K562 (cell line): ENCODE results near the gene LYG2. TPM values are rescaled to one million over a fixed set of nuclear protein-coding genes. Genes with fewer than 3 reads are reported as not detected.

ENCODE experiments used
- ATAC-seq: fragments of 200-7000 bp; cut with Tn5 transposase; 3 replicates; pipeline ENCODE4 v1.9.1; 2020; ENCODE audit warnings: moderate library complexity
- BruUV-seq: library from RNA; stranded (reverse); fragments of 400-500 nt; replicated peaks from 2 replicates; lab custom pipeline; 2021; lab: Mats Ljungman, UMichigan
- CTCF ChIA-PET: fragments of 300-600 bp; formaldehyde crosslinking; extraction: SDS; loops from one replicate; lab custom pipeline; 2021; ENCODE audit warnings: low intra/inter-chr PET ratio; lab: Yijun Ruan, JAX
- POLR2A ChIA-PET: fragments of 300-600, 350-650 bp; sonication (Branson Sonifier 250); formaldehyde crosslinking; extraction: SDS; loops from one replicate; lab custom pipeline; 2021; ENCODE audit warnings: antibody characterized with exemption, inconsistent platforms; lab: Yijun Ruan, JAX
- DNase-seq, 4 experiments: peaks; one replicate each; pipeline versions ENCODE4 v3.0.0 to v3.0.0-alpha.2; 2011 to 2018; ENCODE audit warnings: low spot score in 3 of 4, mixed read lengths in 3 of 4; ENCODE audit errors: extremely low read depth in 1 of 4
- FAIRE-seq: peaks from 2 replicates; lab custom pipeline; 2011; peaks lifted over from hg19 to GRCh38; lab: Jason Lieb, UNC
- H2AFZ ChIP-seq: 2 replicates; pipeline ENCODE4 v1.6.0; 2011; ENCODE audit warnings: low read depth, low read length, control low read depth, inconsistent platforms
- H3K27ac ChIP-seq: fragments of 200-600 bp; 3 replicates; pipeline ENCODE4 v1.8.0; 2011; ENCODE audit warnings: low read depth, mild to moderate bottlenecking, control low read depth, inconsistent platforms, low read length, moderate library complexity, mixed read lengths; ENCODE audit errors: extremely low read depth
- H3K27me3 ChIP-seq, 2 experiments: fragments of 300-600 bp in 1 of 2; 2 replicates in 1 of 2; 3 replicates in 1 of 2; pipeline versions ENCODE4 v1.6.0 to v1.8.0; 2011; ENCODE audit warnings: inconsistent platforms in 2 of 2, low read length in 2 of 2, mild to moderate bottlenecking in 1 of 2, mixed read lengths in 1 of 2, moderate library complexity in 1 of 2; ENCODE audit not compliant: control insufficient read depth in 2 of 2, insufficient read depth in 2 of 2
- H3K36me3 ChIP-seq: fragments of 300-600 bp; 3 replicates; pipeline ENCODE4 v1.8.0; 2011; ENCODE audit warnings: mild to moderate bottlenecking, low read length, inconsistent platforms; ENCODE audit not compliant: control insufficient read depth, insufficient read depth
- H3K4me1 ChIP-seq, 2 experiments: fragments of 200-600 bp in 1 of 2; replicated peaks in 1 of 2; 2 replicates in 1 of 2; 3 replicates in 1 of 2; pipeline versions ENCODE4 v1.5.1 to v1.8.0; 2011; ENCODE audit warnings: inconsistent platforms in 2 of 2, low read length in 2 of 2, mild to moderate bottlenecking in 1 of 2, mixed read lengths in 1 of 2, moderate library complexity in 1 of 2; ENCODE audit not compliant: control insufficient read depth in 2 of 2, insufficient read depth in 2 of 2
- H3K4me2 ChIP-seq: 2 replicates; pipeline ENCODE4 v1.6.1; 2011; ENCODE audit warnings: low read length, control low read depth, inconsistent platforms, mixed read lengths; ENCODE audit not compliant: insufficient read depth
- H3K4me3 ChIP-seq: fragments of 200-600 bp; sonication (generic), shearing (Covaris generic); 2 replicates; pipeline ENCODE4 v1.5.1; 2016; ENCODE audit warnings: control low read depth, inconsistent platforms
- H3K79me2 ChIP-seq: fragments of 200-600 bp; 3 replicates; pipeline ENCODE4 v1.8.0; 2011; ENCODE audit warnings: low read length, inconsistent platforms; ENCODE audit not compliant: control insufficient read depth, insufficient read depth
- H3K9ac ChIP-seq, 2 experiments: 2 replicates each; pipeline versions ENCODE4 v1.6.0 to v1.6.1; 2011; ENCODE audit warnings: low read depth in 2 of 2, low read length in 2 of 2, control low read depth in 1 of 2, inconsistent platforms in 1 of 2, mild to moderate bottlenecking in 1 of 2, mixed read lengths in 1 of 2; ENCODE audit not compliant: insufficient read depth in 1 of 2
- H3K9me1 ChIP-seq: one replicate; pipeline ENCODE4 v1.6.0; 2011; ENCODE audit warnings: inconsistent platforms, mild to moderate bottlenecking, low read length, moderate library complexity; ENCODE audit not compliant: control insufficient read depth, insufficient read depth
- H3K9me3 ChIP-seq: replicated peaks from 2 replicates; pipeline ENCODE4 v1.5.1; 2011; ENCODE audit warnings: low read depth, low read length, inconsistent platforms; ENCODE audit not compliant: control insufficient read depth, insufficient read depth
- H4K20me1 ChIP-seq: replicated peaks from 2 replicates; pipeline ENCODE4 v1.6.1; 2011; ENCODE audit warnings: low read length, inconsistent platforms, mixed read lengths; ENCODE audit not compliant: control insufficient read depth, insufficient read depth
- ETS2 ChIP-seq: IDR thresholded peaks from 2 replicates; pipeline ENCODE4 v1.6.1; 2016; ENCODE audit warnings: borderline replicate concordance, missing genetic modification characterization, mild to moderate bottlenecking, moderate library complexity, missing compliant biosample characterization; ENCODE audit not compliant: poor library complexity, severe bottlenecking
- GABPA ChIP-seq: fragments of 200-800 bp; sonication (Bioruptor generic); conservative IDR thresholded peaks from 2 replicates; pipeline ENCODE4 v1.6.1; 2016; ENCODE audit warnings: low read depth, missing genetic modification characterization, missing compliant biosample characterization
- GABPB2 ChIP-seq: fragments of 250-450 bp; sonication (Bioruptor Pico); conservative IDR thresholded peaks from 2 replicates; pipeline ENCODE4 v1.5.1; 2021; ENCODE audit warnings: mild to moderate bottlenecking
- KLF1 ChIP-seq: fragments of 450-650 bp; IDR thresholded peaks from 2 replicates; pipeline ENCODE4 v1.6.1; 2016; ENCODE audit warnings: missing genetic modification characterization, missing compliant biosample characterization
- PHF8 ChIP-seq: fragments of 200-600 bp; sonication (generic); IDR thresholded peaks from 2 replicates; pipeline ENCODE4 v1.6.1; 2012; ENCODE audit warnings: mixed run types, mild to moderate bottlenecking, inconsistent platforms, low read length, moderate library complexity, borderline replicate concordance
- POLR2A ChIP-seq: fragments of 450-650 bp; conservative IDR thresholded peaks from 2 replicates; pipeline ENCODE4 v1.6.1; 2016
- POLR2AphosphoS5 ChIP-seq: IDR thresholded peaks from 2 replicates; pipeline ENCODE4 v1.6.1; 2011; ENCODE audit warnings: mild to moderate bottlenecking, low read depth, low read length, moderate library complexity; ENCODE audit not compliant: control insufficient read depth, insufficient read depth
- ZNF143 ChIP-seq: sonication (generic); formaldehyde crosslinking; IDR thresholded peaks from 2 replicates; pipeline ENCODE4 v1.9.0; 2022; ENCODE audit warnings: mild to moderate bottlenecking, missing genetic modification reagents
- ZNF324 ChIP-seq: fragments of 250-450 bp; sonication (Bioruptor Pico); IDR thresholded peaks from 2 replicates; pipeline ENCODE4 v1.4.0; 2020; ENCODE audit warnings: mild to moderate bottlenecking
- WGBS: fragments of 100-300 bp; shearing (Covaris generic); methylation state at CpG from one replicate; pipeline ENCODE4 v1.1.6; 2016; ENCODE audit warnings: low coverage, mixed read lengths; ENCODE audit not compliant: insufficient coverage; ENCODE audit errors: missing lambda C conversion rate; 5-methylcytosine and 5-hydroxymethylcytosine counted together
- in situ Hi-C: fragments of 300-500 bp; cut with MboI; formaldehyde crosslinking; loops from 4 replicates; pipeline ENCODE4 v1.15.0; 2018; ENCODE audit warnings: inconsistent platforms, mixed read lengths
- intact Hi-C: fragments of 100-400 bp; cut with micrococcal nuclease; formaldehyde crosslinking; loops from 2 replicates; pipeline ENCODE4 v1.14.2; 2022
- polyA plus RNA-seq, 8 experiments: library from polyadenylated mRNA; depleted of rRNA in 4 of 8; stranded (reverse) in 5 of 8; unstranded in 3 of 8; fragments of >200 nt; fragmentation: Nextera tagmentation in 2 of 8; fragmentation: Illumina TruSeq in 1 of 8; extraction: Ambion mirVana in 2 of 8; extraction: Trizol in 1 of 8; gene quantifications; 2 replicates each; pipeline versions ENCODE4 v1.2.1 to v1.2.3, GENCODE V29; 2011 to 2014; ENCODE audit warnings: inconsistent platforms in 1 of 8, missing spikeins in 1 of 8
- total RNA-seq, 7 experiments: library from RNA; depleted of rRNA in 6 of 7; stranded (reverse); fragments of >200 nt in 6 of 7; fragmentation: Illumina TruSeq in 2 of 7; extraction: Trizol in 2 of 7; gene quantifications; 2 replicates each; pipeline versions ENCODE4 v1.2.1 to v1.2.3, GENCODE V29; 2011 to 2021; ENCODE audit warnings: low replicate concordance in 1 of 7
- TF ChIP-seq, protein P1 (sequence below), 3 experiments: IDR thresholded peaks in 2 of 3; conservative IDR thresholded peaks in 1 of 3; 2 replicates each; pipeline ENCODE4 v1.5.1; 2011 to 2012; ENCODE audit warnings: low read length in 3 of 3, mild to moderate bottlenecking in 3 of 3, control low read depth in 2 of 3, improper control_type of control experiment in 1 of 3, inconsistent platforms in 1 of 3, low read depth in 1 of 3, mixed read lengths in 1 of 3, moderate library complexity in 1 of 3; ENCODE audit not compliant: insufficient read depth in 2 of 3
- TF ChIP-seq, protein P2 (sequence below): sonication (generic); formaldehyde crosslinking; IDR thresholded peaks from 2 replicates; pipeline ENCODE4 v1.8.0; 2022; ENCODE audit warnings: missing genetic modification reagents, mild to moderate bottlenecking, borderline replicate concordance

Gene LYG2
- total and polyA plus RNA-seq, 9 of the 15 experiments (the other 6 are each of a cell fraction or from before 2014, with no cell fraction given) = 0.15 to 0.21 (median 0.17) TPM; not detected in 6

DNA sequence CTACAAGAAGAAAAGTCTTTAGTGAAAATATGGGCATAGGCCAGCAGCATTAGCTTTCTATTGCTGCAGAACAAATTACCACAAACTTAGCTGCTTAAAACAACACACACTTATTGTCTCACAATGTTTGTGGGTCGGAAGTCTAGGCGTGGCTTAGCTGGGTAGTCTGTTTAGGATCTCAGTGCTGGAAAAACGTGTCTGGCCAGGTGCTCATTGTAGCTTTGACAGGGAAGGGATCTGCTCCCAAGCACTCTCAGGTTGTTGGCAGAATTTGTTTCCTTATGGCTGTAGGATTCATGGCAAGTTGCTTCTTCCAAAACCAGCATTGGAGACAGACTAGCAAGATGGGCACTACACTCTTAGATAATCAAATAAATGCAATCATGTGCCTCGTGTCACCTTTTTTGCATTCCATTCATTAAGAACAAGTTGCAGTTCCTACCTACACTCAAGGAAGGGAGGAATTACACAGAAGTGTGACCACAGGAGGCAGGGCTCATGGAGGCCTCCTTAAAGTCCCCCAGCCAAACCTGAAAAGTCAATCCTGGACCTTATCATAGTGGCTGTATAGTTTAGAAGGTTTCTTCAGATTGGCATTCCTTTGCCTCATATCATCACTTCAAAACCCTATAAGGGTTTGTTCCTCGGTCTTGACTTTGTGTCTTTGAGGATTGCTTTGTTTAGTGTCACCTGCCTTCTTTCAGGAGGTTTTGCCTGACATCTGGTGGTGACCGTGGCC lies 57.2 kb downstream of the LYG2 start:
- ChIA-PET CTCF (no interaction called here), POLR2A (no interaction called here)
- intact Hi-C loops = no loop called here
- H4K20me1 ChIP-seq = no peaks in the 10 kb centered on the region
- H3K27me3 ChIP-seq = no peaks in the 10 kb centered on the region
- no peak overlapping the region for H3K4me3 ChIP-seq
- H3K4me1 ChIP-seq = no peaks in the 10 kb centered on the region
- DNase-seq = no peak
- no peak overlapping the region for H3K27ac ChIP-seq
- BruUV-seq = no TSS peak
- ATAC-seq = peak; percentile 48
- in situ Hi-C loops = no loop called here
- H3K36me3 ChIP-seq = peaks cover 54% of the 10 kb centered on the region; the same call in 2 of the 3 replicates
- H3K9ac ChIP-seq = no peak overlapping the region
- no peak for TF ChIP-seq GABPB2
- TF ChIP-seq POLR2A = 0 out of 2 replicates have a peak, but pooled peaks have one; percentile 30
- no peak for TF ChIP-seq POLR2AphosphoS5
- TF ChIP-seq GABPA (tag) = no peak
- TF ChIP-seq ZNF143 (CRISPR knock-in tag) = no peak
- TF ChIP-seq, protein P1, sequence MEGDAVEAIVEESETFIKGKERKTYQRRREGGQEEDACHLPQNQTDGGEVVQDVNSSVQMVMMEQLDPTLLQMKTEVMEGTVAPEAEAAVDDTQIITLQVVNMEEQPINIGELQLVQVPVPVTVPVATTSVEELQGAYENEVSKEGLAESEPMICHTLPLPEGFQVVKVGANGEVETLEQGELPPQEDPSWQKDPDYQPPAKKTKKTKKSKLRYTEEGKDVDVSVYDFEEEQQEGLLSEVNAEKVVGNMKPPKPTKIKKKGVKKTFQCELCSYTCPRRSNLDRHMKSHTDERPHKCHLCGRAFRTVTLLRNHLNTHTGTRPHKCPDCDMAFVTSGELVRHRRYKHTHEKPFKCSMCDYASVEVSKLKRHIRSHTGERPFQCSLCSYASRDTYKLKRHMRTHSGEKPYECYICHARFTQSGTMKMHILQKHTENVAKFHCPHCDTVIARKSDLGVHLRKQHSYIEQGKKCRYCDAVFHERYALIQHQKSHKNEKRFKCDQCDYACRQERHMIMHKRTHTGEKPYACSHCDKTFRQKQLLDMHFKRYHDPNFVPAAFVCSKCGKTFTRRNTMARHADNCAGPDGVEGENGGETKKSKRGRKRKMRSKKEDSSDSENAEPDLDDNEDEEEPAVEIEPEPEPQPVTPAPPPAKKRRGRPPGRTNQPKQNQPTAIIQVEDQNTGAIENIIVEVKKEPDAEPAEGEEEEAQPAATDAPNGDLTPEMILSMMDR (IDR thresholded peaks at IDR 0.05 in 2 of 3, conservative IDR thresholded peaks at IDR 0.05 in 1 of 3; ENCODE audit: insufficient read depth in 2 of 3, low read depth in 1 of 3, low read length in 3 of 3) = 0 out of 6 replicates have a peak, but pooled peaks of 2 of the 3 experiments have one; percentile 8
- TF ChIP-seq ETS2 = no peak
- TF ChIP-seq KLF1 = no peak
- TF ChIP-seq, protein P2, sequence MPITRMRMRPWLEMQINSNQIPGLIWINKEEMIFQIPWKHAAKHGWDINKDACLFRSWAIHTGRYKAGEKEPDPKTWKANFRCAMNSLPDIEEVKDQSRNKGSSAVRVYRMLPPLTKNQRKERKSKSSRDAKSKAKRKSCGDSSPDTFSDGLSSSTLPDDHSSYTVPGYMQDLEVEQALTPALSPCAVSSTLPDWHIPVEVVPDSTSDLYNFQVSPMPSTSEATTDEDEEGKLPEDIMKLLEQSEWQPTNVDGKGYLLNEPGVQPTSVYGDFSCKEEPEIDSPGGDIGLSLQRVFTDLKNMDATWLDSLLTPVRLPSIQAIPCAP (CRISPR knock-in tag) = no peak
- no peak for TF ChIP-seq PHF8
- no peak for TF ChIP-seq ZNF324
- H3K79me2 ChIP-seq = 0 out of 3 replicates have a peak, but pooled peaks cover 2% of the 10 kb centered on the region
- WGBS = 82% methylated on average over 6 of the region's 6 CpGs
- H3K9me1 ChIP-seq = no peaks in the 10 kb centered on the region
- no peak overlapping the region for H2AFZ ChIP-seq
- H3K9me3 ChIP-seq = no peaks in the 10 kb centered on the region
- FAIRE-seq = peak; percentile 70
- no peak overlapping the region for H3K4me2 ChIP-seq
